ENCODE data around the gene GARS1. TPM values are rescaled to one million over a fixed set of nuclear protein-coding genes. Genes with fewer than 3 reads are reported as not detected.

GARS1 gene
- total RNA-seq, 1 donor from 2014 or later: 41.7 TPM

- Histone ChIP-seq H3K9me3 (no peaks in the 10 kb centered on the region), H3K4me3 (no peak overlapping the region), H3K4me1 (peaks cover 0 to 11% of the 10 kb centered on the region in 2 donors), H3K27me3 (no peaks in the 10 kb centered on the region), H3K36me3 (peaks cover 0 to 8% of the 10 kb centered on the region in 2 donors), H3K27ac (peak overlapping the region in 1 of 2 donors; percentile 32)
- DNase-seq (ENCODE audit: low spot score in 2 of 2): no peak
- intact Hi-C loops (cut with DNase I): loop anchor here (2.0 kb wide), 1 partner anchor 17 kb away; no protein-coding TSS in a partner anchor
- TF ChIP-seq CTCF (IDR thresholded peaks at IDR 0.05): no peak
Measured at GRCh38 chr7:30549931-30550493, 44.7 kb upstream of the GARS1 start.

GRCh38 chr7:30552330-30552729, 42.3 kb upstream of the GARS1 start:
- DNase-seq (ENCODE audit: low spot score in 2 of 2): no peak
- Histone ChIP-seq H3K9me3 (no peaks in the 10 kb centered on the region), H3K27ac (no peak overlapping the region), H3K4me1 (peaks cover 0 to 11% of the 10 kb centered on the region in 2 donors), H3K4me3 (no peak overlapping the region), H3K27me3 (no peaks in the 10 kb centered on the region), H3K36me3 (peaks cover 0 to 4% of the 10 kb centered on the region in 2 donors)
- intact Hi-C loops (cut with DNase I): no loop called here
- no peak for TF ChIP-seq CTCF (IDR thresholded peaks at IDR 0.05)

GRCh38 chr7:30553141-30553540, 41.5 kb upstream of the GARS1 start:
- Histone ChIP-seq H3K9me3 (no peaks in the 10 kb centered on the region), H3K27ac (no peak overlapping the region), H3K27me3 (no peaks in the 10 kb centered on the region), H3K36me3 (peaks cover 0 to 7% of the 10 kb centered on the region in 2 donors), H3K4me3 (no peak overlapping the region), H3K4me1 (peaks cover 0 to 11% of the 10 kb centered on the region in 2 donors)
- no peak for DNase-seq (ENCODE audit: low spot score in 2 of 2)
- TF ChIP-seq CTCF (IDR thresholded peaks at IDR 0.05): no peak
- intact Hi-C loops (cut with DNase I): no loop called here

- no peak overlapping the region for H3K27ac ChIP-seq
- no peak for TF ChIP-seq CTCF (IDR thresholded peaks at IDR 0.05)
- peaks cover 0 to 7% of the 10 kb centered on the region in 2 donors for H3K36me3 ChIP-seq
- H3K9me3 ChIP-seq: no peaks in the 10 kb centered on the region
- DNase-seq (ENCODE audit: low spot score in 2 of 2): no peak
- H3K27me3 ChIP-seq: no peaks in the 10 kb centered on the region
- H3K4me1 ChIP-seq: peaks cover 0 to 11% of the 10 kb centered on the region in 2 donors
- intact Hi-C loops (cut with DNase I): no loop called here
- no peak overlapping the region for H3K4me3 ChIP-seq
Measured at GRCh38 chr7:30553546-30553945, 41.1 kb upstream of the GARS1 start.

GRCh38 chr7:30555525-30555924, 39.2 kb upstream of the GARS1 start:
- Histone ChIP-seq H3K27me3 (no peaks in the 10 kb centered on the region), H3K9me3 (no peaks in the 10 kb centered on the region), H3K36me3 (peaks cover 0 to 8% of the 10 kb centered on the region in 2 donors), H3K27ac (no peak overlapping the region), H3K4me1 (peaks cover 0 to 10% of the 10 kb centered on the region in 2 donors), H3K4me3 (no peak overlapping the region)
- DNase-seq (ENCODE audit: low spot score in 2 of 2): no peak
- no peak for TF ChIP-seq CTCF (IDR thresholded peaks at IDR 0.05)
- intact Hi-C loops (cut with DNase I): no loop called here

GRCh38 chr7:30556840-30557239, 37.8 kb upstream of the GARS1 start:
- Histone ChIP-seq H3K27ac (no peak overlapping the region), H3K36me3 (peaks cover 3 to 18% of the 10 kb centered on the region in 2 donors), H3K4me3 (no peak overlapping the region), H3K27me3 (no peaks in the 10 kb centered on the region), H3K4me1 (no peaks in the 10 kb centered on the region), H3K9me3 (no peaks in the 10 kb centered on the region)
- intact Hi-C loops (cut with DNase I): no loop called here
- no peak for DNase-seq (ENCODE audit: low spot score in 2 of 2)
- TF ChIP-seq CTCF (IDR thresholded peaks at IDR 0.05): no peak

Measured in ascending aorta (tissue), 2 donors.